ENCODE data around the gene RAB3IL1.

Gene RAB3IL1

GRCh38 chr11:61854206-61854895 lies 63.0 kb downstream of the RAB3IL1 start:
- no peak for TF ChIP-seq CTCF (IDR thresholded peaks at IDR 0.05; ENCODE audit: low read depth, low read length, missing control alignments)
- DNase-seq (ENCODE audit: extremely low read depth, low read depth), result no peak
- no peak overlapping the region for H3K4me3 ChIP-seq (replicated peaks; ENCODE audit: low read depth, low read length)

- H3K4me3 ChIP-seq (replicated peaks; ENCODE audit: low read depth, low read length), result no peak overlapping the region
- no peak for TF ChIP-seq CTCF (IDR thresholded peaks at IDR 0.05; ENCODE audit: low read depth, low read length, missing control alignments)
- no peak for DNase-seq (ENCODE audit: extremely low read depth, low read depth)
These were observed 63.6 kb downstream of the RAB3IL1 start for GRCh38 chr11:61853698-61854169.

GRCh38 chr11:61851900-61852295 lies 65.5 kb downstream of the RAB3IL1 start:
- no peak for TF ChIP-seq CTCF (IDR thresholded peaks at IDR 0.05; ENCODE audit: low read depth, low read length, missing control alignments)
- DNase-seq (ENCODE audit: extremely low read depth, low read depth), result no peak
- H3K4me3 ChIP-seq (replicated peaks; ENCODE audit: low read depth, low read length), result no peak overlapping the region

GRCh38 chr11:61851113-61851899 lies 66.1 kb downstream of the RAB3IL1 start:
- DNase-seq (ENCODE audit: extremely low read depth, low read depth), result no peak
- H3K4me3 ChIP-seq (replicated peaks; ENCODE audit: low read depth, low read length), result no peak overlapping the region
- no peak for TF ChIP-seq CTCF (IDR thresholded peaks at IDR 0.05; ENCODE audit: low read depth, low read length, missing control alignments)

- no peak overlapping the region for H3K4me3 ChIP-seq (replicated peaks; ENCODE audit: low read depth, low read length)
- DNase-seq (ENCODE audit: extremely low read depth, low read depth), result no peak
- TF ChIP-seq CTCF (IDR thresholded peaks at IDR 0.05; ENCODE audit: low read depth, low read length, missing control alignments), result no peak
These were observed 66.7 kb downstream of the RAB3IL1 start for GRCh38 chr11:61850687-61851086.

GRCh38 chr11:61848631-61849030 lies 68.7 kb downstream of the RAB3IL1 start:
- TF ChIP-seq CTCF (IDR thresholded peaks at IDR 0.05; ENCODE audit: low read depth, low read length, missing control alignments), result no peak
- no peak for DNase-seq (ENCODE audit: extremely low read depth, low read depth)
- no peak overlapping the region for H3K4me3 ChIP-seq (replicated peaks; ENCODE audit: low read depth, low read length)
